Measurements from ENCODE around the gene ZBTB20. TPM values are rescaled to one million over a fixed set of nuclear protein-coding genes. Genes with fewer than 3 reads are reported as not detected.

Gene ZBTB20
- total RNA-seq, 1 donor = 32.9 TPM

GRCh38 chr3:114455432-114455831 is 691.7 kb downstream of the ZBTB20 start:
- DNase-seq (ENCODE audit: insufficient read length, low spot score, missing footprints) = no peak
- no peak overlapping the region for H3K27ac ChIP-seq (ENCODE audit: low read depth, low read length)
- H3K4me3 ChIP-seq (ENCODE audit: insufficient read depth, low read length) = no peak overlapping the region
- no peak for TF ChIP-seq CTCF (IDR thresholded peaks at IDR 0.05; ENCODE audit: extremely low read depth, low read depth, low read length)
- H3K4me1 ChIP-seq (ENCODE audit: insufficient read depth, low read length) = peaks cover 6% of the 10 kb centered on the region
- peaks cover 6% of the 10 kb centered on the region for H3K79me2 ChIP-seq (ENCODE audit: insufficient read depth, low read length)
- H3K9me3 ChIP-seq (ENCODE audit: low read depth, low read length) = no peaks in the 10 kb centered on the region
- no peaks in the 10 kb centered on the region for H3K36me3 ChIP-seq (ENCODE audit: insufficient read depth, low read length)
- H4K20me1 ChIP-seq (ENCODE audit: insufficient read depth, low read length) = peaks cover 24% of the 10 kb centered on the region
- peak overlapping the region; percentile 94 for H3K4me2 ChIP-seq (ENCODE audit: insufficient read depth, low read length)
- H2AFZ ChIP-seq (ENCODE audit: low read length) = no peak overlapping the region
- no peaks in the 10 kb centered on the region for H3K27me3 ChIP-seq (ENCODE audit: insufficient read depth, low read length)

- H3K27ac ChIP-seq (ENCODE audit: low read depth, low read length) = peak overlapping the region; percentile 1
- no peaks in the 10 kb centered on the region for H3K27me3 ChIP-seq (ENCODE audit: insufficient read depth, low read length)
- peaks cover 6% of the 10 kb centered on the region for H3K4me1 ChIP-seq (ENCODE audit: insufficient read depth, low read length)
- H3K4me3 ChIP-seq (ENCODE audit: insufficient read depth, low read length) = peak overlapping the region; percentile 68
- TF ChIP-seq CTCF (IDR thresholded peaks at IDR 0.05; ENCODE audit: extremely low read depth, low read depth, low read length) = no peak
- H3K79me2 ChIP-seq (ENCODE audit: insufficient read depth, low read length) = peaks cover 6% of the 10 kb centered on the region
- no peaks in the 10 kb centered on the region for H3K9me3 ChIP-seq (ENCODE audit: low read depth, low read length)
- peak overlapping the region; percentile 94 for H3K4me2 ChIP-seq (ENCODE audit: insufficient read depth, low read length)
- no peak for DNase-seq (ENCODE audit: insufficient read length, low spot score, missing footprints)
- peaks cover 19% of the 10 kb centered on the region for H4K20me1 ChIP-seq (ENCODE audit: insufficient read depth, low read length)
- peak overlapping the region; percentile 70 for H2AFZ ChIP-seq (ENCODE audit: low read length)
- H3K36me3 ChIP-seq (ENCODE audit: insufficient read depth, low read length) = no peaks in the 10 kb centered on the region
Measured at GRCh38 chr3:114454551-114455251, 692.4 kb downstream of the ZBTB20 start.

- Histone ChIP-seq H3K4me1 (ENCODE audit: insufficient read depth, low read length) (peaks cover 6% of the 10 kb centered on the region), H3K4me3 (ENCODE audit: insufficient read depth, low read length) (no peak overlapping the region), H3K36me3 (ENCODE audit: insufficient read depth, low read length) (no peaks in the 10 kb centered on the region), H4K20me1 (ENCODE audit: insufficient read depth, low read length) (peaks cover 18% of the 10 kb centered on the region), H3K27me3 (ENCODE audit: insufficient read depth, low read length) (no peaks in the 10 kb centered on the region), H3K9me3 (ENCODE audit: low read depth, low read length) (no peaks in the 10 kb centered on the region), H3K4me2 (ENCODE audit: insufficient read depth, low read length) (no peak overlapping the region), H3K79me2 (ENCODE audit: insufficient read depth, low read length) (peaks cover 6% of the 10 kb centered on the region), H3K27ac (ENCODE audit: low read depth, low read length) (no peak overlapping the region), H2AFZ (ENCODE audit: low read length) (no peak overlapping the region)
- no peak for TF ChIP-seq CTCF (IDR thresholded peaks at IDR 0.05; ENCODE audit: extremely low read depth, low read depth, low read length)
- DNase-seq (ENCODE audit: insufficient read length, low spot score, missing footprints) = no peak
Measured at GRCh38 chr3:114453361-114453780, 693.7 kb downstream of the ZBTB20 start.

GRCh38 chr3:114452937-114453336 is 694.2 kb downstream of the ZBTB20 start:
- Histone ChIP-seq H2AFZ (ENCODE audit: low read length) (no peak overlapping the region), H3K4me3 (ENCODE audit: insufficient read depth, low read length) (no peak overlapping the region), H3K27me3 (ENCODE audit: insufficient read depth, low read length) (no peaks in the 10 kb centered on the region), H3K4me1 (ENCODE audit: insufficient read depth, low read length) (peaks cover 6% of the 10 kb centered on the region), H3K4me2 (ENCODE audit: insufficient read depth, low read length) (no peak overlapping the region), H3K9me3 (ENCODE audit: low read depth, low read length) (no peaks in the 10 kb centered on the region), H4K20me1 (ENCODE audit: insufficient read depth, low read length) (peaks cover 18% of the 10 kb centered on the region), H3K36me3 (ENCODE audit: insufficient read depth, low read length) (no peaks in the 10 kb centered on the region), H3K27ac (ENCODE audit: low read depth, low read length) (no peak overlapping the region), H3K79me2 (ENCODE audit: insufficient read depth, low read length) (peaks cover 6% of the 10 kb centered on the region)
- no peak for DNase-seq (ENCODE audit: insufficient read length, low spot score, missing footprints)
- TF ChIP-seq CTCF (IDR thresholded peaks at IDR 0.05; ENCODE audit: extremely low read depth, low read depth, low read length) = no peak
